NCI-H226 (cell line): ENCODE results near the gene PLCG2.
A peak's percentile ranks its signal among the peaks of the same experiment; 100 is the strongest.
"Not testable (repeated sequence)": the region's sequence is repeated elsewhere in the genome, so short reads cannot be mapped to it uniquely, and the experiment has no call there.

Experiments
- DNase-seq: peaks from one replicate; pipeline ENCODE4 v3.0.0-alpha.2; 2015

The PLCG2 gene

GRCh38 chr16:81951564-81951963, 172.5 kb downstream of the PLCG2 start:
- DNase-seq = no peak

GRCh38 chr16:81956213-81956948, 177.3 kb downstream of the PLCG2 start:
- peak; percentile 46 for DNase-seq

- no peak for DNase-seq
Observed at GRCh38 chr16:81964808-81965207, 185.7 kb downstream of the PLCG2 start.

GRCh38 chr16:81967358-81967757, 188.3 kb downstream of the PLCG2 start:
- no peak for DNase-seq

GRCh38 chr16:81971853-81972252, 192.8 kb downstream of the PLCG2 start:
- no peak for DNase-seq

- no peak for DNase-seq
Observed at GRCh38 chr16:81973737-81974136, 194.6 kb downstream of the PLCG2 start.

GRCh38 chr16:81975637-81976036, 196.5 kb downstream of the PLCG2 start:
- DNase-seq = no peak

GRCh38 chr16:81977335-81977942, 198.3 kb downstream of the PLCG2 start:
- DNase-seq = not testable (repeated sequence)

- DNase-seq = no peak
Observed at GRCh38 chr16:81987121-81987520, 208.0 kb downstream of the PLCG2 start.

- no peak for DNase-seq
Observed at GRCh38 chr16:81987706-81988105, 208.6 kb downstream of the PLCG2 start.

- DNase-seq = no peak
Observed at GRCh38 chr16:81992859-81993258, 213.8 kb downstream of the PLCG2 start.

GRCh38 chr16:81994485-81994884, 215.4 kb downstream of the PLCG2 start:
- no peak for DNase-seq

- no peak for DNase-seq
Observed at GRCh38 chr16:81995651-81996050, 216.6 kb downstream of the PLCG2 start.

GRCh38 chr16:81996664-81997509, 217.8 kb downstream of the PLCG2 start:
- DNase-seq = peak; percentile 66

- DNase-seq = peak; percentile 78
Observed at GRCh38 chr16:81997738-81998137, 218.6 kb downstream of the PLCG2 start.

GRCh38 chr16:82002831-82003230, 223.7 kb downstream of the PLCG2 start:
- DNase-seq = no peak

- DNase-seq = no peak
Observed at GRCh38 chr16:82004601-82005000, 225.5 kb downstream of the PLCG2 start.

GRCh38 chr16:82005027-82005830, 226.1 kb downstream of the PLCG2 start:
- no peak for DNase-seq

GRCh38 chr16:82006036-82006435, 226.9 kb downstream of the PLCG2 start:
- no peak for DNase-seq

- no peak for DNase-seq
Observed at GRCh38 chr16:82007189-82007588, 228.1 kb downstream of the PLCG2 start.

GRCh38 chr16:82008957-82009592, 230.0 kb downstream of the PLCG2 start:
- no peak for DNase-seq

- DNase-seq = not testable (repeated sequence)
Observed at GRCh38 chr16:82009789-82010188, 230.7 kb downstream of the PLCG2 start.
